Neural cell (in vitro differentiated cells): ENCODE measurements around the gene MOGAT3.

Experiments used
- CTCF ChIP-seq: fragments of 450-650 bp; IDR thresholded peaks from 2 replicates; pipeline ENCODE4 v1.5.1; 2014; ENCODE audit warnings: antibody characterized with exemption, mild to moderate bottlenecking, moderate library complexity; ENCODE audit not compliant: poor library complexity, severe bottlenecking
- EP300 ChIP-seq: fragments of 450-650 bp; conservative IDR thresholded peaks from 2 replicates; pipeline ENCODE4 v1.6.1; 2014; ENCODE audit warnings: antibody characterized with exemption, mild to moderate bottlenecking, moderate library complexity; ENCODE audit not compliant: poor library complexity, severe bottlenecking
- EZH2 ChIP-seq: fragments of 200-600, 300-800 bp; shearing (Covaris generic), sonication (generic); IDR thresholded peaks from 2 replicates; pipeline ENCODE4 v1.6.1; 2014; ENCODE audit warnings: antibody characterized with exemption, low read length, borderline replicate concordance, mild to moderate bottlenecking; ENCODE audit not compliant: insufficient read depth, poor library complexity, severe bottlenecking
- MXI1 ChIP-seq: fragments of 450-650 bp; conservative IDR thresholded peaks from 2 replicates; pipeline ENCODE4 v1.6.1; 2014; ENCODE audit warnings: antibody characterized with exemption, mild to moderate bottlenecking; ENCODE audit not compliant: poor library complexity, severe bottlenecking
- POLR2AphosphoS5 ChIP-seq: IDR thresholded peaks from 2 replicates; pipeline ENCODE4 v1.6.1; 2012
- RAD21 ChIP-seq: fragments of 450-650 bp; conservative IDR thresholded peaks from 2 replicates; pipeline ENCODE4 v1.6.1; 2014; ENCODE audit warnings: antibody characterized with exemption, mild to moderate bottlenecking, moderate library complexity
- SMC3 ChIP-seq: fragments of 450-650 bp; conservative IDR thresholded peaks from 2 replicates; pipeline ENCODE4 v1.6.1; 2014; ENCODE audit warnings: antibody characterized with exemption, mild to moderate bottlenecking, moderate library complexity; ENCODE audit not compliant: poor library complexity
- TAF1 ChIP-seq: IDR thresholded peaks from 2 replicates; pipeline ENCODE4 v1.6.1; 2012; ENCODE audit warnings: low read depth

DNA sequence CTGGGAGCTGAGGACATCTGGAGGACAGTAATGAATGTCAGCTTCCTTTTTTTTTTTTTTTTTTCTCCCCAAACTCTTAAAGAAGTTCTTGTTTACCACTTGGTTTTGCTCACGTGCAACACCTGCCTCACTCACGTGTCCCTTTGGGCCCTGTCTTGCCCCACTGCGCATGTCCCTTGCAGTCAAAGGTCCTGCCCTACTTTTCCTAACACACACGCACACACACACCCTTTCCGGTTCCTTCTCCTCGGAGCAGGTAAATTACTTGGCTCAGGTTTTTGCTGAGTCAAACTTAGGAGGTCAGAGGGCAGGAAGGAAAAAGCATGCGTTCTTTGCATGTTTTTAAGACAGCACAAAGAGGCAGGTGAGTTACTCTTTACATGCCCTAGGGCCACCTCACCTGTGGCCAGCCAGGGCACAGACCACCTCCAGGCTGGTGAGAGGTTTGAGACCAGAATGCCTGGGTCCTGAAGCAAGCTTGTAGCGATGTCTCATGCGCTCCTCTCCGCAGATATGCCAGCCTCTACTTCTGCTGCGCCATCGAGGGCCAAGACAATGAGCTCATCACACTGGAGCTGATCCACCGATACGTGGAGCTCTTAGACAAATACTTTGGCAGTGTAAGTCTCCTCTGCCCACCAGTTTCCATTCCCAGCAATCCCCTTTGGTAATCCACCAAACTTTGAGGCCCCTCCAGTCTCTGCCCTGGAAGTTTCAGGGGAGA lies 43.8 kb downstream of the MOGAT3 start:
- TF ChIP-seq CTCF (no peak), SMC3 (no peak), POLR2AphosphoS5 (no peak), TAF1 (no peak), EP300 (no peak), EZH2 (no peak), RAD21 (no peak), MXI1 (no peak)
